Measurements from ENCODE around the gene NLE1.
"Not testable (repeated sequence)": the region's sequence is repeated elsewhere in the genome, so short reads cannot be mapped to it uniquely, and the experiment has no call there.

The NLE1 gene

DNA sequence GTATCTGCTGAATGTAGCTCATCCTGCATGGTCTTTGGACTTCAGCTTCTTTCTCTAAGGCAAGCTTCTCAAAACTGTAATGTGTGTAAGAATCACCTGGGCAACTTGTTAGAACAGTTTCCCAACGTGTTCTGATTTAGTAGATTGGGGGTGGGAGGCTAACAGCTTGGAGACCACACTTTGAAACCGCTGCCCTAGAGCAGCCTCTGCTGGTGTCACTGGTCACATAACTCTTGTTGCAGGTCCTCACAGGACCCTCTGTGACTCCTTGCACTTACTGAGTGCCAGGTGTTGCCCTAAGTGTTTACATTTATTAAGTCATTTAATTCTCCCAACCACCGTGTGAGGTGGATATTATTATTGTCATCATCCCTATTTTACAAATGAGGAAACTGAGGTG is 42.2 kb upstream of the NLE1 start:
- H3K4me3 ChIP-seq (replicated peaks in 1 of 2; ENCODE audit: low read depth in 2 of 2, low read length in 2 of 2): no peak overlapping the region
- no peak for DNase-seq (ENCODE audit: low read depth in 2 of 2)
- TF ChIP-seq, protein P1, sequence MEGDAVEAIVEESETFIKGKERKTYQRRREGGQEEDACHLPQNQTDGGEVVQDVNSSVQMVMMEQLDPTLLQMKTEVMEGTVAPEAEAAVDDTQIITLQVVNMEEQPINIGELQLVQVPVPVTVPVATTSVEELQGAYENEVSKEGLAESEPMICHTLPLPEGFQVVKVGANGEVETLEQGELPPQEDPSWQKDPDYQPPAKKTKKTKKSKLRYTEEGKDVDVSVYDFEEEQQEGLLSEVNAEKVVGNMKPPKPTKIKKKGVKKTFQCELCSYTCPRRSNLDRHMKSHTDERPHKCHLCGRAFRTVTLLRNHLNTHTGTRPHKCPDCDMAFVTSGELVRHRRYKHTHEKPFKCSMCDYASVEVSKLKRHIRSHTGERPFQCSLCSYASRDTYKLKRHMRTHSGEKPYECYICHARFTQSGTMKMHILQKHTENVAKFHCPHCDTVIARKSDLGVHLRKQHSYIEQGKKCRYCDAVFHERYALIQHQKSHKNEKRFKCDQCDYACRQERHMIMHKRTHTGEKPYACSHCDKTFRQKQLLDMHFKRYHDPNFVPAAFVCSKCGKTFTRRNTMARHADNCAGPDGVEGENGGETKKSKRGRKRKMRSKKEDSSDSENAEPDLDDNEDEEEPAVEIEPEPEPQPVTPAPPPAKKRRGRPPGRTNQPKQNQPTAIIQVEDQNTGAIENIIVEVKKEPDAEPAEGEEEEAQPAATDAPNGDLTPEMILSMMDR (IDR thresholded peaks at IDR 0.05; ENCODE audit: low read depth, low read length): no peak

DNA sequence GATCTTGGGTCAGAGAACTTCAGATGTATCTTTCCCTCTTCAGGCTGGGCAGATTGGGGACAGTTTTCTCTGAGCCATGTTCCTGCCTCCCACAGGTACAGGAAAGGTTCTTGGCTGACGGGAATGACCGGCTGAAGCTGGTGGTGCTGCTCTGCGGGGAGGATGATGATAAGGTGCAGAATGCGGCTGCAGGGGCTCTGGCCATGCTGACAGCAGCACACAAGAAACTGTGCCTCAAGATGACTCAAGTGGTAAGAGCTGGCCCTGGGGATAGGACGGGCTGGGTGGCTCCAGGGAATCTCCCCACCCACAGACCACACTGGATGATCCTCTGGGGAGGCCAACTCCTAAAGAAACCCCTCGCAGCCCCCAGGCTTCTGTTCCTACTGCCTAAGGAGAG is 41.2 kb upstream of the NLE1 start:
- TF ChIP-seq, protein P1 (IDR thresholded peaks at IDR 0.05; ENCODE audit: low read depth, low read length): no peak
- no peak overlapping the region for H3K4me3 ChIP-seq (replicated peaks in 1 of 2; ENCODE audit: low read depth in 2 of 2, low read length in 2 of 2)
- DNase-seq (ENCODE audit: low read depth in 2 of 2): no peak

DNA sequence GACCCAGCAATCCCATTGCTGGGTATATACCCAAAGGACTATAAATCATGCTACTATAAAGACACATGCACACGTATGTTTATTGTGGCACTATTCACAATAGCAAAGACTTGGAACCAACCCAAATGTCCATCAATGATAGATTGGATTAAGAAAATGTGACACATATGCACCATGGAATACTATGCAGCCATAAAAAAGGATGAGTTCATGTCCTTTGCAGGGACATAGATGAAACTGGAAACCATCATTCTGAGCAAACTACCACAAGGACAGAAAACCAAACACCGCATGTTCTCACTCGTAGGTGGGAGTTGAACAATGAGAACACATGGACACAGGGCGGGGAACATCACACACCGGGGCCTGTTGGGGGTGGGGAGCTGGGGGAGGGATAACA is 37.3 kb upstream of the NLE1 start:
- not testable (repeated sequence) for DNase-seq (ENCODE audit: low read depth in 2 of 2)

DNA sequence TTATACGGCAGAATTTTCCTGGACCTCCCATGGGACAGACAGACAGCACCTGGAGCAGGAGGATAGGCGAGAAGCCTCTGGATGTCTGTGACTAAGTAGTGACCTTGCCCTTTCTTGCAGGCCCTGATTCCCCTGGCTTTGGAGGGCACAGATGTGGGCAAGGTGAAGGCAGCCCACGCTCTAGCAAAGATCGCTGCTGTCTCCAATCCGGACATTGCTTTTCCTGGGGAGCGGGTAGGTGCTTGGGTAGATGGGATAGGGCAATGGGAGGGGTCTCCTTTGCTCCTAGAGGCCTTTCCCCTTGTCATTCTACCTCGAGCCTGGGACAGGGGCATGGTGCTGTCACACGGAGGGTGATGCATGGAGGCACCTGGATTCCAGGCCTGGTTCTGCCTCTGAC is 34.8 kb upstream of the NLE1 start:
- DNase-seq (ENCODE audit: low read depth in 2 of 2): no peak
- no peak overlapping the region for H3K4me3 ChIP-seq (replicated peaks in 1 of 2; ENCODE audit: low read depth in 2 of 2, low read length in 2 of 2)
- TF ChIP-seq, protein P1 (IDR thresholded peaks at IDR 0.05; ENCODE audit: low read depth, low read length): no peak

More for the DNA sequence above, 37.3 kb upstream of the NLE1 start:
- H3K4me3 ChIP-seq (replicated peaks in 1 of 2; ENCODE audit: low read depth in 2 of 2, low read length in 2 of 2): not testable (repeated sequence)

DNA sequence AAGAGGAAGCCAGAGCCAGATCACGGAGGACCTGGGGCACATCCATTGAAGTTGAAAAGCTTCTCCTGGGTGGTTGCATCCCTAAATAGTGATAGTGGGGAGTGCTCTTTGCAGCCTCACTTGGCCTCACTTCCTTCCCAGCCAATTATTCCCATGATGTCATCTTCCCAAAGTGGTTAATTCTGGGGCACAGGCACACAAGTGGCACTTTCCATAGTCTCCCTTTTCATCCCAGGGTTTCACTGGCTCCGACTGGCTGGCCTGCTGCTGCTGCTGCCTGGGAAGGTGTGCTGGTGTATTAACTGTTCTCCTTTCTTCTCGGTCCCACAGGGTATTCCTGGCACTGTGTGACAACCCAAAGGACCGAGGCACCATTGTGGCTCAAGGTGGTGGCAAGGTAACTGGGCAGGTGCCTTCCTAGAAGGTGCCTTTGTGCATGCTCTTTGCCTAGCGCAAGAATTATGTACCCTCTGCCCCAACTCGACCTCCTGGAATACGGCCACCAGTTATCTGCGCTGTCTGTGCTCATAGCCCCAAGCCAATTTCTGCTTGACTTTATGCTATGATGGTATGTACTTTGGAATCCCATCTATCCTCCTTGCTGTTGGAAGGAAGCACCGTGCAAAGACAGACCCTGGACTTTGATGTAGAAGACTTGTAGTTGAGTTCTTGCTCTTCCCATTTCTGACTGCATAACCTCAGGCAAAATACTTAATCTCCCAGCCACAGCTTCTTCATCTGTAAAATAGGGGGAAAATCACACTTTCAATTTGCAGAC is 33.7 kb upstream of the NLE1 start:
- no peak for DNase-seq (ENCODE audit: low read depth in 2 of 2)
- TF ChIP-seq, protein P1 (IDR thresholded peaks at IDR 0.05; ENCODE audit: low read depth, low read length): no peak

DNA sequence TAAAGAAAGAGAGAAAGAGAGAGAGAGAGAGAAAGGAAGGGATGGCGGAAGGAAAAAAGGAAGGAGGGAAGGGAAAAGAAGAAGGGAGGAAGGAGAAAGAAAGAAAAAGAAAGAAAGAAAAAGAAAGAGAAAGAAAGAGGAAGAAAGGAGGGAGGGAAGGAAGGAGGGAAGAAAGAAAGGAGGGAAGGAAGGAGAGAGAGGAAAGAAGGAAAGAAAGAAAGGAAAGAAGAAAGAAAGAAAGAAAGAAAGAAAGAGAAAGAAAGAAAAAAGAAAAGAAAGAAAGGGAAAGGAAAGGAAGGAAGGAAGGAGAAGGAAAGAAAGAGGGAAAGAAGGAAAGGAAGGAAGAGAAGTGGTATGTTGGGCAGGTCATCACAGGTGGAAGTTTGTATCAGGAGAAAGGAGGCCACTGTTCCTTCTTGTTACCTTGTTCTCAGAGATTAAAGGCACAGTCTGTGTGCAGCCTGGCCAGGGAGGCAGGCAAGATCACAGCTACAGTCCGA is 32.8 kb upstream of the NLE1 start:
- no peak overlapping the region for H3K4me3 ChIP-seq (replicated peaks in 1 of 2; ENCODE audit: low read depth in 2 of 2, low read length in 2 of 2)
- TF ChIP-seq, protein P1 (IDR thresholded peaks at IDR 0.05; ENCODE audit: low read depth, low read length): no peak
- no peak for DNase-seq (ENCODE audit: low read depth in 2 of 2)

More for the DNA sequence above, 33.7 kb upstream of the NLE1 start:
- H3K4me3 ChIP-seq (replicated peaks in 1 of 2; ENCODE audit: low read depth in 2 of 2, low read length in 2 of 2): no peak overlapping the region

DNA sequence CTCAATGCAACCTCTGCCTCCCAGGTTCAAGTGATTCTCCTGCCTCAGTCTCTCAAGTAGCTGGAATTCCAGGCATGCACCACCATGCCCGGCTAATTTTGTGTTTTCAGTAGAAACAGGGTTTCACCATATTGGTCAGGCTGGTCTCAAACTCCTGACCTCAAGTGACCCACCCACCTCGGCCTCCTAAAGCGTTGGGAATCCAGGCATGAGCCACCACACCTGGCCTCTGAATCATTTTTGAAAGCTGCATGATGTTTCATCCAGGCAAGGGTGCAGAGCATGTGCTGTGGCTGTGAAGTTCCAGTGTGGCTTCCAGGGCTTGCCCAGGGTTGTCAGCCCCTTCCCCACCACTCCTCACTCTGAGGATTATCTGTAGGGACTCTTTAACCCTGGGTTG is 30.2 kb upstream of the NLE1 start:
- not testable (repeated sequence) for DNase-seq (ENCODE audit: low read depth in 2 of 2); H3K4me3 ChIP-seq (replicated peaks in 1 of 2; ENCODE audit: low read depth in 2 of 2, low read length in 2 of 2)

DNA sequence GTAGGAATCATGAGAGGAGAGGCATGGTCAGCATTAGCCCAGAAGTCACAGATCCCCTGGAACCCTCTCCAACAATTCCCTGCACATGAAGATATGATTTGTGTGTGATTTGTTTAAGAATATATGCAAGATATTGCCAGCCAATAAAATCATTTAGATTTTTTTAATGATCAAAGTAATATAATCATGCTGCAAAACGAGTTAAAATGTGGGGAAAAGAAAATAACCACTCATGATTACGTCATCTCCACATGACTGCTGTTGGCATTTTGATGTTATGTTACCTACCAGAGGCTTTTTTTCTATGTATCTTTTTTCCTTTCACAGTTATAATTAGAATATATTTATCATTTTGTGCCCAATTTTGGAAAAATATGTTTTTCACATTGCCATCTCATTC is 29.7 kb upstream of the NLE1 start:
- TF ChIP-seq, protein P1 (IDR thresholded peaks at IDR 0.05; ENCODE audit: low read depth, low read length): no peak
- H3K4me3 ChIP-seq (replicated peaks in 1 of 2; ENCODE audit: low read depth in 2 of 2, low read length in 2 of 2): no peak overlapping the region
- DNase-seq (ENCODE audit: low read depth in 2 of 2): peak; percentile 9 to 43
